Stimulated activated CD8-positive, alpha-beta memory T cell treated with anti-CD3 and anti-CD28 coated beads, Interleukin-4, amount 100 ng/mL, for 24 hours (primary cell): ENCODE data around the gene FYB1.
A peak's percentile ranks its signal among the peaks of the same experiment; 100 is the strongest.
"Not testable (repeated sequence)": the region's sequence is repeated elsewhere in the genome, so short reads cannot be mapped to it uniquely, and the experiment has no call there.

ENCODE experiments used
- DNase-seq: peaks from one replicate; pipeline ENCODE4 v3.0.0-alpha.2; 2020; ENCODE audit warnings: low read depth

The FYB1 gene

GRCh38 chr5:39228596-39228995, 9.2 kb upstream of the FYB1 start:
- no peak for DNase-seq

- no peak for DNase-seq
Measured at GRCh38 chr5:39226558-39226957, 7.2 kb upstream of the FYB1 start.

- DNase-seq = no peak
Measured at GRCh38 chr5:39226100-39226451, 6.7 kb upstream of the FYB1 start.

- DNase-seq = no peak
Measured at GRCh38 chr5:39225405-39226099, 6.2 kb upstream of the FYB1 start.

GRCh38 chr5:39224196-39224761, 4.9 kb upstream of the FYB1 start:
- no peak for DNase-seq

- no peak for DNase-seq
Measured at GRCh38 chr5:39223565-39224156, 4.3 kb upstream of the FYB1 start.

- not testable (repeated sequence) for DNase-seq
Measured at GRCh38 chr5:39221671-39222070, 2.3 kb upstream of the FYB1 start.

GRCh38 chr5:39220280-39221030, 1.1 kb upstream of the FYB1 start:
- no peak for DNase-seq

GRCh38 chr5:39218482-39219402, 621 bp downstream of the FYB1 start:
- no peak for DNase-seq

- peak; percentile 55 for DNase-seq
Measured at GRCh38 chr5:39217365-39218281, 1.7 kb downstream of the FYB1 start.

GRCh38 chr5:39216631-39217030, 2.7 kb downstream of the FYB1 start:
- no peak for DNase-seq

GRCh38 chr5:39215857-39216256, 3.5 kb downstream of the FYB1 start:
- no peak for DNase-seq

GRCh38 chr5:39214912-39215709, 4.3 kb downstream of the FYB1 start:
- no peak for DNase-seq

- no peak for DNase-seq
Measured at GRCh38 chr5:39213447-39214207, 5.7 kb downstream of the FYB1 start.

- DNase-seq = no peak
Measured at GRCh38 chr5:39211773-39212172, 7.6 kb downstream of the FYB1 start.

GRCh38 chr5:39209924-39210323, 9.4 kb downstream of the FYB1 start:
- peak; percentile 59 for DNase-seq

- DNase-seq = no peak
Measured at GRCh38 chr5:39208471-39208870, 10.9 kb downstream of the FYB1 start.

- DNase-seq = no peak
Measured at GRCh38 chr5:39207345-39208045, 11.9 kb downstream of the FYB1 start.
